GM19023 (cell line): ENCODE data around the gene PTTG1IP.
"Not testable (repeated sequence)": the region's sequence is repeated elsewhere in the genome, so short reads cannot be mapped to it uniquely, and the experiment has no call there.

Experiments
- ATAC-seq: cut with Tn5 transposase; IDR thresholded peaks from one replicate; pipeline ENCODE4 v1.9.1; 2021; ENCODE audit warnings: mild to moderate bottlenecking, moderate library complexity; ENCODE audit not compliant: unreplicated experiment

Gene PTTG1IP

GRCh38 chr21:44873356-44874239 is at the start of gene PTTG1IP:
PTTG1IP (minus strand) TSS chr21:44873690; CDS start chr21:44873616, 74 bp downstream.
- peak; percentile 71 for ATAC-seq

- no peak for ATAC-seq
These were observed 48.4 kb upstream of the PTTG1IP start for GRCh38 chr21:44921928-44922327.

GRCh38 chr21:44920694-44921604 is 47.5 kb upstream of the PTTG1IP start, which contains the start of gene ITGB2:
ITGB2 (minus strand) TSS chr21:44920899; CDS start chr21:44910782, 10,117 bp downstream.
- peak; percentile 57 for ATAC-seq

GRCh38 chr21:44919913-44920693 is 46.6 kb upstream of the PTTG1IP start:
- ATAC-seq = no peak

- no peak for ATAC-seq
These were observed 45.8 kb upstream of the PTTG1IP start for GRCh38 chr21:44919111-44919912.

- ATAC-seq = no peak
These were observed 45.1 kb upstream of the PTTG1IP start for GRCh38 chr21:44918581-44919033.

- no peak for ATAC-seq
These were observed 44.6 kb upstream of the PTTG1IP start for GRCh38 chr21:44918107-44918470.

GRCh38 chr21:44917446-44918106 is 44.1 kb upstream of the PTTG1IP start:
- no peak for ATAC-seq

- ATAC-seq = no peak
These were observed 43.5 kb upstream of the PTTG1IP start for GRCh38 chr21:44916965-44917364.

- peak; percentile 57 for ATAC-seq
These were observed 40.8 kb upstream of the PTTG1IP start for GRCh38 chr21:44914176-44914874.

- no peak for ATAC-seq
These were observed 40.1 kb upstream of the PTTG1IP start for GRCh38 chr21:44913425-44914175.

- not testable (repeated sequence) for ATAC-seq
These were observed 39.3 kb upstream of the PTTG1IP start for GRCh38 chr21:44912506-44913412.

- no peak for ATAC-seq
These were observed 38.6 kb upstream of the PTTG1IP start for GRCh38 chr21:44912158-44912473.

- no peak for ATAC-seq
These were observed 38.1 kb upstream of the PTTG1IP start for GRCh38 chr21:44911384-44912157.

GRCh38 chr21:44911068-44911383 is 37.5 kb upstream of the PTTG1IP start:
- no peak for ATAC-seq

- no peak for ATAC-seq
These were observed 37.0 kb upstream of the PTTG1IP start for GRCh38 chr21:44910229-44911067.
